ENCODE results near the gene LOXL3.

DNA sequence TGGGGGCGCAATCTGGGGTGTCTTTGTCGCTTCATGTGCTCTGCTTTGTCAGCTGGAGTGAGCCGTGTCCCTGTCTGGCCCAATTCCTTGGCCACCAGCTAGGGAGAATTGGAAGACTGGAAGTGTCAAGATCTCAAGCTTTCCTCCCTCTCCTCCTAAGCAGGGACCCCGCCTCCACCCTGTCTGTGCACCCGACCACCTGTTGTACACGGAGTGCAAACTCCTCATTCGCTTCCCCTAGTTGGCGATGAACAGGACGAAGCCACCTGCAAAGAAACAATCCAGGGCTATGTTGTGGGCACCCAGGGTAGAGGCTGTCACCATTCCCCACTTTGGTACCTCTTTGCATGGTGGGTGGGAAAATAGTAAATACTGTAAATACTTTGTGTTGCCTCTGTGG lies 26.0 kb downstream of the LOXL3 start:
- TF ChIP-seq, protein P1, sequence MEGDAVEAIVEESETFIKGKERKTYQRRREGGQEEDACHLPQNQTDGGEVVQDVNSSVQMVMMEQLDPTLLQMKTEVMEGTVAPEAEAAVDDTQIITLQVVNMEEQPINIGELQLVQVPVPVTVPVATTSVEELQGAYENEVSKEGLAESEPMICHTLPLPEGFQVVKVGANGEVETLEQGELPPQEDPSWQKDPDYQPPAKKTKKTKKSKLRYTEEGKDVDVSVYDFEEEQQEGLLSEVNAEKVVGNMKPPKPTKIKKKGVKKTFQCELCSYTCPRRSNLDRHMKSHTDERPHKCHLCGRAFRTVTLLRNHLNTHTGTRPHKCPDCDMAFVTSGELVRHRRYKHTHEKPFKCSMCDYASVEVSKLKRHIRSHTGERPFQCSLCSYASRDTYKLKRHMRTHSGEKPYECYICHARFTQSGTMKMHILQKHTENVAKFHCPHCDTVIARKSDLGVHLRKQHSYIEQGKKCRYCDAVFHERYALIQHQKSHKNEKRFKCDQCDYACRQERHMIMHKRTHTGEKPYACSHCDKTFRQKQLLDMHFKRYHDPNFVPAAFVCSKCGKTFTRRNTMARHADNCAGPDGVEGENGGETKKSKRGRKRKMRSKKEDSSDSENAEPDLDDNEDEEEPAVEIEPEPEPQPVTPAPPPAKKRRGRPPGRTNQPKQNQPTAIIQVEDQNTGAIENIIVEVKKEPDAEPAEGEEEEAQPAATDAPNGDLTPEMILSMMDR (IDR thresholded peaks at IDR 0.05): no peak
- TF ChIP-seq EZH2 (IDR thresholded peaks at IDR 0.05): no peak
